CD4-positive, CD25-positive, alpha-beta regulatory T cell (primary cell): ENCODE measurements around the gene AQP12B. TPM values are rescaled to one million over a fixed set of nuclear protein-coding genes. Genes with fewer than 3 reads are reported as not detected.

Experiments used
- ATAC-seq, 2 donors: fragments of 150-1000 bp; cut with Tn5 transposase; one replicate each; pipeline ENCODE4 v1.10.0; 2021; ENCODE audit warnings: low read depth in 2 of 2, moderate number of reproducible peaks in 2 of 2, moderate library complexity in 1 of 2
- DNase-seq, 3 donors: peaks; one replicate each; pipeline versions ENCODE4 v3.0.0 to v3.0.0-alpha.2; 2012 to 2022; ENCODE audit warnings: mixed read lengths in 1 of 3
- H3K27ac ChIP-seq: one replicate; pipeline ENCODE4 v1.7.0; 2013; ENCODE audit warnings: mild to moderate bottlenecking, low read length; ENCODE audit not compliant: insufficient read depth, poor library complexity, severe bottlenecking
- H3K27me3 ChIP-seq: one replicate; pipeline ENCODE4 v1.7.0; 2013; ENCODE audit warnings: low read length; ENCODE audit not compliant: control insufficient read depth, insufficient read depth
- H3K36me3 ChIP-seq: one replicate; pipeline ENCODE4 v1.7.0; 2013; ENCODE audit warnings: mild to moderate bottlenecking, low read length, moderate library complexity; ENCODE audit not compliant: control insufficient read depth, insufficient read depth
- H3K4me1 ChIP-seq: 2 replicates; pipeline ENCODE4 v1.7.0; 2013; ENCODE audit warnings: mild to moderate bottlenecking, low read length; ENCODE audit not compliant: insufficient read depth, control insufficient read depth, poor library complexity, severe bottlenecking
- H3K4me3 ChIP-seq: one replicate; pipeline ENCODE4 v1.7.0; 2013; ENCODE audit warnings: low read depth, mild to moderate bottlenecking, low read length, moderate library complexity
- H3K9me3 ChIP-seq, 2 experiments: 1 replicate in 1 of 2; 2 replicates in 1 of 2; pipeline ENCODE4 v1.7.0; 2013; ENCODE audit warnings: low read length in 2 of 2, mild to moderate bottlenecking in 1 of 2, moderate library complexity in 1 of 2; ENCODE audit not compliant: control insufficient read depth in 2 of 2
- H3K27ac Mint-ChIP-seq, 3 donors: one replicate each; pipeline ENCODE4 v1.8.0; 2020 to 2022; ENCODE audit warnings: mild to moderate bottlenecking in 3 of 3, mixed read lengths in 3 of 3, moderate library complexity in 2 of 3
- H3K27me3 Mint-ChIP-seq: one replicate; pipeline ENCODE4 v1.8.0; 2022; ENCODE audit warnings: mild to moderate bottlenecking, mixed read lengths
- H3K36me3 Mint-ChIP-seq: one replicate; pipeline ENCODE4 v1.8.0; 2020; ENCODE audit warnings: mixed read lengths
- H3K4me1 Mint-ChIP-seq, 4 donors: one replicate each; pipeline ENCODE4 v1.8.0; 2020 to 2022; ENCODE audit warnings: mixed read lengths in 4 of 4, mild to moderate bottlenecking in 1 of 4
- H3K4me3 Mint-ChIP-seq, 4 donors: one replicate each; pipeline ENCODE4 v1.8.0; 2020 to 2022; ENCODE audit warnings: mild to moderate bottlenecking in 4 of 4, mixed read lengths in 4 of 4, moderate library complexity in 3 of 4
- H3K9me3 Mint-ChIP-seq, 7 donors: one replicate each; pipeline ENCODE4 v1.8.0; 2020 to 2022; ENCODE audit warnings: mixed read lengths in 7 of 7, mild to moderate bottlenecking in 3 of 7, moderate library complexity in 2 of 7
- polyA plus RNA-seq, 4 donors: library from polyadenylated mRNA; unstranded; fragments of 300-500 nt; fragmentation: Illumina TruSeq; gene quantifications; one replicate each; pipeline ENCODE4 v1.2.3, GENCODE V29; 2021
- total RNA-seq: library from RNA; stranded (reverse); gene quantifications from one replicate; pipeline ENCODE4 v1.2.3, GENCODE V29; 2022

AQP12B gene
- total and polyA plus RNA-seq, 5 donors from 2014 or later = not detected

- H3K4me1 Mint-ChIP-seq = peaks cover 0 to 12% (median 6%) of the 10 kb centered on the region in 4 donors
- H3K27ac Mint-ChIP-seq = no peak overlapping the region
- H3K4me1 ChIP-seq = peaks cover 3% of the 10 kb centered on the region
- H3K36me3 Mint-ChIP-seq = no peaks in the 10 kb centered on the region
- H3K4me3 ChIP-seq = no peak overlapping the region
- H3K9me3 Mint-ChIP-seq = no peaks in the 10 kb centered on the region
- no peak for ATAC-seq
- no peaks in the 10 kb centered on the region for H3K36me3 ChIP-seq
- H3K27ac ChIP-seq = no peak overlapping the region
- no peaks in the 10 kb centered on the region for H3K9me3 ChIP-seq
- H3K27me3 Mint-ChIP-seq = peaks cover 14% of the 10 kb centered on the region
- H3K27me3 ChIP-seq = peaks cover 8% of the 10 kb centered on the region
- H3K4me3 Mint-ChIP-seq = no peak overlapping the region
- no peak for DNase-seq
Measured at GRCh38 chr2:240707821-240708220, 25.1 kb upstream of the AQP12B start.

- H3K36me3 Mint-ChIP-seq = no peaks in the 10 kb centered on the region
- Histone ChIP-seq H3K36me3 (no peaks in the 10 kb centered on the region), H3K9me3 (no peaks in the 10 kb centered on the region), H3K4me1 (peaks cover 3% of the 10 kb centered on the region), H3K4me3 (no peak overlapping the region), H3K27ac (no peak overlapping the region), H3K27me3 (peaks cover 8% of the 10 kb centered on the region)
- ATAC-seq (no peak), DNase-seq (no peak)
- peaks cover 14% of the 10 kb centered on the region for H3K27me3 Mint-ChIP-seq
- no peaks in the 10 kb centered on the region for H3K9me3 Mint-ChIP-seq
- H3K4me1 Mint-ChIP-seq = peaks cover 0 to 12% (median 6%) of the 10 kb centered on the region in 4 donors
- no peak overlapping the region for H3K27ac Mint-ChIP-seq
- no peak overlapping the region for H3K4me3 Mint-ChIP-seq
Measured at GRCh38 chr2:240707043-240707756, 24.5 kb upstream of the AQP12B start.

- no peak overlapping the region for H3K27ac ChIP-seq
- peak overlapping the region in 1 of 3 donors; percentile 38 for H3K27ac Mint-ChIP-seq
- no peak overlapping the region for H3K4me3 ChIP-seq
- peaks cover 8% of the 10 kb centered on the region for H3K27me3 ChIP-seq
- H3K9me3 Mint-ChIP-seq = no peaks in the 10 kb centered on the region
- H3K4me3 Mint-ChIP-seq = peak overlapping the region in 1 of 4 donors; percentile 12
- no peaks in the 10 kb centered on the region for H3K36me3 Mint-ChIP-seq
- peaks cover 3% of the 10 kb centered on the region for H3K4me1 ChIP-seq
- no peaks in the 10 kb centered on the region for H3K36me3 ChIP-seq
- no peak for ATAC-seq
- H3K27me3 Mint-ChIP-seq = peaks cover 14% of the 10 kb centered on the region
- peak in 1 of 3 donors; percentile 28 for DNase-seq
- H3K9me3 ChIP-seq = no peaks in the 10 kb centered on the region
- peaks cover 0 to 12% (median 6%) of the 10 kb centered on the region in 4 donors for H3K4me1 Mint-ChIP-seq
Measured at GRCh38 chr2:240705204-240705791, 22.6 kb upstream of the AQP12B start.

- Mint-ChIP-seq H3K4me3 (peak overlapping the region in 1 of 4 donors; percentile 12), H3K9me3 (no peaks in the 10 kb centered on the region), H3K4me1 (peaks cover 0 to 12% (median 6%) of the 10 kb centered on the region in 4 donors), H3K27ac (no peak overlapping the region), H3K27me3 (peaks cover 14% of the 10 kb centered on the region), H3K36me3 (no peaks in the 10 kb centered on the region)
- Histone ChIP-seq H3K27ac (no peak overlapping the region), H3K9me3 (no peaks in the 10 kb centered on the region), H3K4me3 (no peak overlapping the region), H3K36me3 (no peaks in the 10 kb centered on the region), H3K4me1 (peaks cover 3% of the 10 kb centered on the region), H3K27me3 (peaks cover 8% of the 10 kb centered on the region)
- DNase-seq (peak in 1 of 3 donors; percentile 8), ATAC-seq (no peak)
Measured at GRCh38 chr2:240704651-240705050, 22.0 kb upstream of the AQP12B start.

GRCh38 chr2:240703417-240704341 is 21.0 kb upstream of the AQP12B start:
- H3K27ac Mint-ChIP-seq = no peak overlapping the region
- H3K36me3 Mint-ChIP-seq = no peaks in the 10 kb centered on the region
- H3K9me3 Mint-ChIP-seq = no peaks in the 10 kb centered on the region
- H3K9me3 ChIP-seq = no peaks in the 10 kb centered on the region
- peaks cover 8% of the 10 kb centered on the region for H3K27me3 ChIP-seq
- H3K27ac ChIP-seq = no peak overlapping the region
- ATAC-seq (no peak), DNase-seq (no peak)
- H3K27me3 Mint-ChIP-seq = peaks cover 14% of the 10 kb centered on the region
- peaks cover 0 to 12% (median 6%) of the 10 kb centered on the region in 4 donors for H3K4me1 Mint-ChIP-seq
- peaks cover 3% of the 10 kb centered on the region for H3K4me1 ChIP-seq
- no peak overlapping the region for H3K4me3 Mint-ChIP-seq
- no peaks in the 10 kb centered on the region for H3K36me3 ChIP-seq
- no peak overlapping the region for H3K4me3 ChIP-seq

GRCh38 chr2:240702640-240703011 is 19.9 kb upstream of the AQP12B start:
- H3K27me3 ChIP-seq = peaks cover 4% of the 10 kb centered on the region
- no peaks in the 10 kb centered on the region for H3K9me3 ChIP-seq
- Mint-ChIP-seq H3K4me1 (peaks cover 0 to 12% (median 6%) of the 10 kb centered on the region in 4 donors), H3K27me3 (peaks cover 10% of the 10 kb centered on the region), H3K27ac (no peak overlapping the region), H3K4me3 (no peak overlapping the region), H3K9me3 (no peaks in the 10 kb centered on the region), H3K36me3 (no peaks in the 10 kb centered on the region)
- H3K36me3 ChIP-seq = no peaks in the 10 kb centered on the region
- peaks cover 3% of the 10 kb centered on the region for H3K4me1 ChIP-seq
- DNase-seq (no peak), ATAC-seq (no peak)
- no peak overlapping the region for H3K27ac ChIP-seq
- H3K4me3 ChIP-seq = no peak overlapping the region

GRCh38 chr2:240701736-240702639 is 19.3 kb upstream of the AQP12B start:
- Mint-ChIP-seq H3K27me3 (peaks cover 10% of the 10 kb centered on the region), H3K4me1 (peaks cover 0 to 12% (median 6%) of the 10 kb centered on the region in 4 donors), H3K27ac (no peak overlapping the region), H3K4me3 (no peak overlapping the region), H3K36me3 (no peaks in the 10 kb centered on the region), H3K9me3 (no peaks in the 10 kb centered on the region)
- no peaks in the 10 kb centered on the region for H3K9me3 ChIP-seq
- no peaks in the 10 kb centered on the region for H3K36me3 ChIP-seq
- H3K27me3 ChIP-seq = peaks cover 4% of the 10 kb centered on the region
- H3K4me3 ChIP-seq = no peak overlapping the region
- H3K4me1 ChIP-seq = peaks cover 3% of the 10 kb centered on the region
- H3K27ac ChIP-seq = no peak overlapping the region
- no peak for ATAC-seq
- DNase-seq = no peak
